Measurements from ENCODE around the gene RPL13. TPM values are rescaled to one million over a fixed set of nuclear protein-coding genes. Genes with fewer than 3 reads are reported as not detected.
A peak's percentile ranks its signal among the peaks of the same experiment; 100 is the strongest.

Gene RPL13
- total and polyA plus RNA-seq, 2 of the 13 experiments (the other 11 are each of a cell fraction or from before 2014, with no cell fraction given): 2,988 to 4,411 TPM

DNA sequence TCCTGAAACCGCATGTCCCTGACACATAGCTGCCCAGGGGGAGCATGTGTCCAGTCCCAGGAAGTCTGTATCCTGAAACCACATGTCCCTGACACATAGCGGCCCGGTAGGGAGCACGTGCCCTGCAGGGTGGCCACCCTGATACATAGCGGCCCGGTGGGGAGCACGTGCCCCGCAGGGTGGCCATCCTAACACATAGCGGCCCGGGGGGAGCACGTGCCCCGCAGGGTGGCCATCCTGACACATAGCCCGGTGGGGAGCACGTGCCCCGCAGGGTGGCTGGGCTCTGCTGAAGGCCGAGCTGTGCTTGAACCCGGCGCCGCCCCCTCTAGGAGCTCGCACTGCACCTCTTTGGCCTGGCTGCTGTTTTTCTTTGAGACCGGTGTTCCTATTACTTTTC, 18.7 kb upstream of the RPL13 start:
- POLR2A ChIA-PET: no interaction called here
- Histone ChIP-seq H3K27ac (ENCODE audit: extremely low read length, insufficient read depth, low read length) (no peak overlapping the region), H4K20me1 (ENCODE audit: insufficient read depth, low read length) (peaks cover 5% of the 10 kb centered on the region; the same call in 1 of the 2 replicates), H3K27me3 (ENCODE audit: control insufficient read depth in 1 of 2, insufficient read depth in 2 of 2, low read length in 2 of 2) (no peaks in the 10 kb centered on the region; a peak in 1 of 5 replicates), H3K36me3 (replicated peaks in 1 of 2; ENCODE audit: control insufficient read depth in 1 of 2, insufficient read depth in 2 of 2, low read length in 2 of 2) (peaks cover 25 to 30% of the 10 kb centered on the region in 2 experiments), H3K4me3 (replicated peaks in 1 of 3; ENCODE audit: insufficient read depth in 1 of 3, low read depth in 2 of 3, low read length in 3 of 3) (no peak overlapping the region), H3K9me3 (ENCODE audit: low read length) (no peaks in the 10 kb centered on the region), H3K4me1 (ENCODE audit: insufficient read depth, low read length) (peaks cover 34% of the 10 kb centered on the region), H3K4me2 (ENCODE audit: low read depth, low read length) (no peak overlapping the region), H2AFZ (ENCODE audit: low read length) (no peak overlapping the region), H3K9ac (ENCODE audit: insufficient read depth, low read depth, low read length) (no peak overlapping the region), H3K79me2 (ENCODE audit: insufficient read depth, low read length) (no peaks in the 10 kb centered on the region)
- CTCF ChIA-PET (ENCODE audit: low intra/inter-chr PET ratio, low total read pairs): no interaction called here
- DNase-seq (ENCODE audit: low spot score) (no peak), ATAC-seq (no peak), FAIRE-seq (no peak)
- TF ChIP-seq NRL (CRISPR knock-in tag; IDR thresholded peaks at IDR 0.05; ENCODE audit: borderline replicate concordance) (no peak), FOXP1 (IDR thresholded peaks at IDR 0.05) (no peak), FOXP1 (CRISPR knock-in tag; IDR thresholded peaks at IDR 0.05) (no peak), ZNF263 (CRISPR knock-in tag; IDR thresholded peaks at IDR 0.05) (0 out of 2 replicates have a peak, but pooled peaks have one; percentile 18), AGO2 (optimal IDR thresholded peaks at IDR 0.05; ENCODE audit: low read depth, low read length) (peak; percentile 94), TAF15 (IDR thresholded peaks at IDR 0.05; ENCODE audit: low read depth, low read length, poor library complexity, severe bottlenecking) (peak; percentile 34)
- in situ Hi-C loops (cut with HindIII; ENCODE audit: extremely low pct_ligation_motif_present, low pct_unique_long_range_greater_than_20kb) (no loop called here), intact Hi-C loops (cut with micrococcal nuclease; ENCODE audit: unreplicated experiment) (no loop called here)
- WGBS (ENCODE audit: low lambda C conversion rate): 94% methylated on average over 7 of the region's 21 CpGs
- no TSS peak for BruUV-seq (replicated peaks)

- ATAC-seq (no peak), FAIRE-seq (no peak), DNase-seq (ENCODE audit: low spot score) (no peak)
- intact Hi-C loops (cut with micrococcal nuclease; ENCODE audit: unreplicated experiment) (no loop called here), in situ Hi-C loops (cut with HindIII; ENCODE audit: extremely low pct_ligation_motif_present, low pct_unique_long_range_greater_than_20kb) (no loop called here)
- ChIA-PET CTCF (ENCODE audit: low intra/inter-chr PET ratio, low total read pairs) (no interaction called here), POLR2A (interaction anchor here (1.2 kb wide), 1 partner anchor 35 kb away, joined by 4 read pairs; the partner anchor contains the start of gene SPG7)
- 93% methylated on average over 11 of the region's 11 CpGs for WGBS (ENCODE audit: low lambda C conversion rate)
- Histone ChIP-seq H3K9me3 (ENCODE audit: low read length) (no peaks in the 10 kb centered on the region), H2AFZ (ENCODE audit: low read length) (no peak overlapping the region), H3K79me2 (ENCODE audit: insufficient read depth, low read length) (no peaks in the 10 kb centered on the region), H4K20me1 (ENCODE audit: insufficient read depth, low read length) (peaks cover 5% of the 10 kb centered on the region; the same call in 1 of the 2 replicates), H3K4me1 (ENCODE audit: insufficient read depth, low read length) (peaks cover 35% of the 10 kb centered on the region), H3K4me3 (replicated peaks in 1 of 3; ENCODE audit: insufficient read depth in 1 of 3, low read depth in 2 of 3, low read length in 3 of 3) (no peak overlapping the region), H3K27ac (ENCODE audit: extremely low read length, insufficient read depth, low read length) (peak overlapping the region; percentile 87), H3K4me2 (ENCODE audit: low read depth, low read length) (peak overlapping the region; percentile 96; the same call in 1 of the 2 replicates), H3K36me3 (replicated peaks in 1 of 2; ENCODE audit: control insufficient read depth in 1 of 2, insufficient read depth in 2 of 2, low read length in 2 of 2) (peaks cover 19 to 38% of the 10 kb centered on the region in 2 experiments; a peak in 4 of 5 replicates), H3K27me3 (ENCODE audit: control insufficient read depth in 1 of 2, insufficient read depth in 2 of 2, low read length in 2 of 2) (no peaks in the 10 kb centered on the region; a peak in 1 of 5 replicates), H3K9ac (ENCODE audit: insufficient read depth, low read depth, low read length) (no peak overlapping the region)
- TF ChIP-seq ZNF556 (CRISPR knock-in tag; IDR thresholded peaks at IDR 0.05; ENCODE audit: borderline replicate concordance): no peak
- no peak for TF ChIP-seq ATF4 (CRISPR knock-in tag; IDR thresholded peaks at IDR 0.05)
- TF ChIP-seq MTF1 (CRISPR knock-in tag; IDR thresholded peaks at IDR 0.05): no peak
- TF ChIP-seq RBM22 (optimal IDR thresholded peaks at IDR 0.05; ENCODE audit: low read length): peak; percentile 71
- peak; percentile 7 for TF ChIP-seq JARID2 (CRISPR knock-in tag; IDR thresholded peaks at IDR 0.05; ENCODE audit: insufficient replicate concordance)
- TF ChIP-seq ZNF577 (CRISPR knock-in tag; IDR thresholded peaks at IDR 0.05; ENCODE audit: borderline replicate concordance, low read depth): no peak
- 0 out of 2 replicates have a peak, but pooled peaks have one; percentile 12 for TF ChIP-seq ZNF446 (CRISPR knock-in tag; IDR thresholded peaks at IDR 0.05)
- BruUV-seq (replicated peaks): no TSS peak
Observed at GRCh38 chr16:89544113-89544512, 16.4 kb upstream of the RPL13 start.
